CD4-positive, alpha-beta T cell treated with Interleukin-17A for 1 hour (primary cell): ENCODE results near the gene NIPAL4.

Experiments used
- DNase-seq: peaks from one replicate; pipeline ENCODE4 v3.0.0-alpha.2; 2020

Gene NIPAL4

DNA sequence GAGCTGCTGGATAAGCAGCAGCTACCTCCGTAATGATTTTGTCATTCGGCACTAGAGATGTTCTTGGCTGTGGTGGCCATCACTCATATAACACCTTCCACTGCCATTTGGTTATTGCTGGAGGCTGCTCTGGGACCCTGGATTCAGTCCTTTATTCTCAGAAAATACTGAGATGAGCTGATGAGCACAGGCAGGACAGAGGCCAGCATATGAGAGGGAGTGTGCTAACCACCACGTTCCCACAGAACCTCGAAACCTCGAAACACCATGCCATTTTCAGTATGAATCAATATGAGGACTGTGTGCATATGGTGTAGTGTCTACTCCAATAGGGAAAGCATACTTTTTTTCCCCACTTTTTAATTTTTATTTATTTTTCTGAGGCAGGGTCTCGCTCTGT is 59.0 kb downstream of the NIPAL4 start:
- no peak for DNase-seq

DNA sequence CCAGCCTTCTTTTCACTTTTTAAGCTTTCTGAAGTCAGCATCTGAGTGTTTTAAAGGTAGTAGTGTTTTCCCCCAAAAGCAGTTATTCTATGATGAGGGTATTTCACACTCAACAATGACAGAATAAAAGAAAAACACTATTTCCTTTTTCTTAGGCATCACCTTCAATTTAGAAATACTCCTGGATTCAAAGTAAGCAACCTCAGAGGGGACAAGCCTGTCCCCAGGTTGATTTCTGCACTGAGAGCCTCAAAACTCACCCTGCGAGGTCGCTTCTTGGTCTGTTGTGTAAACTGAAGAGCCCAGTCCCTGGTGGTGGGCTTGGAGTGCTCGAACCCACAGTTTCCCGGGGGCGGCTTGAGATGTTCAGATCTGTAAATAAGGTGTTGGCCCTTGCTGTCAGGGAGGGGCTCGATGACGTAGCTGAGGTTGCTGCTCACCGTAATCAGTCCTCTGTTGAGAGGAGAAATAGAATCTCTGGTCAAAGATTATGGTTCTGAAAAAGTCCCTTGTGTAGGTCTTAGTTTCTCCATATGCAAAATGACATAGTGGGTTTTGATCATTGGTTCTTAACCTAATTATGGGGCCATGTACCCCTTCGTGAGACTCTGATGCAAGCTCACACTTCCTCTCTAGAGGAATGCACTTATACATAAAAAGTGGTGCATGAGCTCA is 59.7 kb downstream of the NIPAL4 start:
- peak; percentile 5 for DNase-seq

DNA sequence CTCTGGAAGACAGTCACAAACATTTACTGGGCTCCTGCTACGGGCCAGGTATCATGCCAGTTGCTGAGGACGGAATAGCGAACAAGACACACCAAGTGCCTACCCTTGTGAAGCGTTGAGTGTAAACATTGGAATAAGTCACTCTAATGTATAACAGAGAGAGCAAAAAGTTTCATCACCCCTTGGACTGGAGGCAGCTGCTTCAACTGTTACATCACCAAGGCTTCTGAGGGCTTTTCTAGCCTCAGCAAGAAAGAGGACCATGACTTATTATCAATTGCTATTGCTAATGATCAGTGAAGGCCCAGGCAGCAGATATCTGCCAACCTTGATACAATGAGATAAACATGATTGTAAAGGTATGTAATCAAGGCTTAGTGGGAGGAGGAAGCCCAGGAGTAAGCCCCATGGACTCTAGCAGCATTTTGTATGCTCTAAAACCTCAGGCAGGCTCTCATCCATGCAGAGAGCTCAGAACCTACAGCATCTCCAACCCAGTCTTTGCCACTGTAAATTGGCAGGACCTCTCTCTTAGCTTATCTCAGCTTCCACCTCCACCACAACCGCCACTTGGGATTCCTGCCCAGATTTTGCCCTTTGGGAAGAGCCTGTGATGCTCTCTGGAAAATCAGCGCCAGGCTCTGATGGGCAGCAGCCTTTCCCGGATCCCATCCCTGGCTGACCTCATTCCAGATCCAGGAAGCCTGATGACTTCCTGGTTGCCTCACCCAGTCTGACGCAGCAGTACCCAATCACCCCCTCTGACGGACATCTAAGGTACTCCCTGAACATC is 61.1 kb downstream of the NIPAL4 start:
- no peak for DNase-seq

DNA sequence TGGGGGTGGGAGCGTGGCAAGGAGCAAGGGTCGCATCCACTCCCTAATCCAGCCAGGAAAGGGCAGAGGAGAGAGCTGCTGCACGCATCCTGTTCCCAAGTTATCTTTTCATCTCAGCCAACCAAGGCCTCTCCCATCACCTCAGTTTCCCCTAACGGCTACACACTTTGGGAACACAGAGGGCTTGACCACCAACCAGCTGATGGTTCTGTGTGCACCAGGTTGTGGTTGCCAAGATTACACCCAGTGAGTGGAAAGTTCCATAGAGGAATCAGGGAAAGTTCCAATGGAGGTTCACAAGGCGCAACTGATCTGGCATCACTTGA is 61.7 kb downstream of the NIPAL4 start:
- DNase-seq = no peak

DNA sequence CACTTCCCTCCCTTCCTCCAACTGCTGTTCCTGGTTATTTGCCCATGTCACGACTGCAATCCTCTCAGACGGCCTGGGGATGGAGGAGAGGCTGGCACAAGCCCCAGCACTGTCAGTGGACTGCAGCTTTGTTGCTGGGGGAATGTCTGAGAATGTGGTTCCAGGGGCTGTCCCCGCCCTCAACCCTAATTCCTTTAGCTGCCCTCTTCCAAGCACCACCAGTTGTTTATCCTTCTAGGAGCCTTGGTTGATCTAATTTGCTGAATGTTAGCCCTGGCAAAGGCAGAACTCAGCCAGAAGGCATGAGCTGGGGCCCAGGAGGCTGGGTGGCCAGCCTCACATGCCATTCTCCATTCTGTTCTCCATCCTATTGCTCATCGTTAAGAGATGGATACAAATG is 64.0 kb downstream of the NIPAL4 start:
- DNase-seq = no peak
